Stimulated activated CD8-positive, alpha-beta memory T cell treated with anti-CD3 and anti-CD28 coated beads, Interleukin-4, amount 100 ng/mL, for 48 hours (primary cell): Measurements from ENCODE around the gene REEP3.

Experiments used
- DNase-seq: peaks from one replicate; pipeline ENCODE4 v3.0.0-alpha.2; 2020

Gene REEP3

DNA sequence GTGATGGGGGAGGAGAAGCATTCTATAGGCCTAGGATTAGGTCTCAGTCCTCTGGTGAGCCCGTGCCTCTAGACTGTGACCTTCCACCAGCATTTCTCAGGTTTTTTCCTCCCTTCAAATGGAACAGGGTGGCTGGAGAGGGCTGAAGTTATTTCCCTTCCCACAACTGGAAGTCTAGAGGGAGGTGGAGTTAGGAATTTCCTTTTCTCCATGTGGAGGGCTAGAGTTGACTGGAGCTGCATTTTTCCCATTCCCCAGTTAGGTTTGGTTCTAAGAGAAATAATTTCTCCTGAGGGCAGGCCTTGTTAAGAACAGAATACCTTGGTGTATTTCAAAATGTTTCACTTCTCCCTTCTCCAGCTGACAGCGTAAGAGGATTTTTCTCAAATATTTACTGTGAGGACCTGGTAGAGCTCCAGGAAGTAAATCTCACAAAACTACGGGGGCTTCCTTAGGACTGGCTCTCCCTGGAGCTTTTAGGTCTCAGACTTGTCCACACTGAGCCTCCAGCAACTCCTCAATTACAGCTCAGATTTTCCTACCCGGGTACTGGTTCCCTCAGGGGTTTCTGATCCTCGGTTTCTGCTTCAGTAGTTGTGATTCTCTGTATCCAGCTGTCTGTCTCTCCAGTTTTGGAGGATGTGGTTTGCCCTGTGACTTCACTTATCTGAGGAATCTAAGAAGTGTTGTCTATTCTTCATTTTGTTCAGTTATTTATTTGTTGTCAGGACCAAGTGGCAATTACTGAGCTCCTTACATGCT lies 6.0 kb upstream of the REEP3 start:
- DNase-seq, result no peak

DNA sequence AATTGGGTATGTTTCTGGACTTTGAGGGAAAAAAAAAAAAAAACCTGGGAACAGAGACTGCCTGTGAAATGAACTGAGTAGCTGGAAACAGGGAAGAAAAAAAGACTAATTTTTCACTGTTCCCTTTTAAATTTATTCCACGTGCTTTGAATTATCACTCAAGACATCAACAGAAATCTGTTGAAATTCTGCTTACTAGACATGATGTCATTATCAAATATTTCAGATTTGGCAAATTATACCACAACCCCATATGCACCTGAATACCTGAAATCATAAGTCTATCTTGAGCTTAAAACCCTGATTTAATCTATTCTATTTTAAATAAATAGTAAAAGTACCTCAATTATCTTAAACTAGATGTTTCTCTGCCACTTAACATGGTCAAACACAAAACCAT lies 5.0 kb upstream of the REEP3 start:
- no peak for DNase-seq

DNA sequence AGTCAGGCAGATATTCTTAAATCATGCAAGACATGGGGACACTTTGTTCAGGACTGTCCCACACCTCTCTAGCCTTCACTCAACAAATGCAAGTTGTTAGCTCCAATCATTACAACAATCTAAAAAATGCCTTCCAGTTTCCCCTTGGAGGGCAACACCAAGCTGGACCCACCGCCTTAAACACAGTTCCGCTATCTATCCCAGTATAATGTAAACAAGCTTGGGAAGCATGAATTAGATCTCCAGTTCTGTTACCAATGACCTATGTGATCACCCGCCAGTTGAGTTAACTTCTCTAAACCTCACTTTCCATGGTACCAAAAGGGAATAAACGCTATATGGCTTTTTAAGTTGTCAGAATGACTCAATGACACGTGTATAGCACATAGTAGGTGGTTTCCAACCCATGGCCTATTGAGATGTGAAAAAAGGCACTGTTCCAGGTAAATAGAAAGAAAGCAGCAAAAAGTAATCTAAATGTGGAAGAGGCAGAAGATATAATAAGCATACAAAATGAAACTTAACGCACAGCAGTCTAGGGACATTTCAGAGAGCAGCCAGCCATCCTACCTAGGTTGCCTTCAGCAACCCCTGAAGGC lies 2.4 kb upstream of the REEP3 start:
- no peak for DNase-seq

DNA sequence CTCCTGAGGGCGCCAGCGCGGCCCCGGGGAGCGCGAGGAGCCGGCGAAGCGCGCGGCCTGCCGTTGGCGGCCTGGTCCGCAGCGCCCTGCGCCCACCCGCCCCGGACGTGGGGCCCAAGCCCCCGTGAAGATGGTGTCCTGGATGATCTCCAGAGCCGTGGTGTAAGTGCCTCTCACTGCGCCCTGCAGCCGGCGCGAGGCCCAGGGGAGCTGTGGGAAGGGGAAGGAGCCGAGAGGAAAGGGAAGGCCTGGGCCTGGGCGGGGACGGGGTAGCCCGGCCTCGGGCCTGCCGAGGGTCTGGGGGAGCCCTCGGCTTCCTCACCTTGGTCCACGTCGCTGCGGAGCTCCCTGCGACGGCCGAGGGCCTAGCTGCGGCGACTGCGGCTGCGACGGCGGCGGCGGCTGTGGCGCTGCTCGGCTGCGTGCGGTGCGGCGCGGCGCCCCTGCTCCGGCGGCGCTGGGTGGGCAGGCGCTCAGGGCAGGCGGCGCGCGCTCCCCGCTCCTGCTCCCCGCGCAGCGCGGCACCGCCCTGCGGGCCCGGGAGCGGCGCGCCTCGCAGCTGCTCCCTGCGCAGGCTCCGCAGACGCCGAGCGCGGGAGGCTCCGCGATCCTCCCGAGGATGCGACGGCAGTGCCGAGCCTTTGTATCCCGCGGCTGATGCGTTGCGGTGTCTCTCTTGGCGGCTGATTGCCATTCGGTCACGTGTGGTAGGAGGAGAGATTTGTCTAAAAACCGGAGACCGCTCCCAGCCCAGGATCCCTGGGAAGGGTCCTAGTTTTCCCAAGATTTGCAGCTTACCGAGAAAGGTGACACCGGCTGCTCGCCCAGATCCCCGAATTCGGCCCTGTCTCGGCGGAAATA lies 445 bp downstream of the REEP3 start:
- DNase-seq, result peak; percentile 64

DNA sequence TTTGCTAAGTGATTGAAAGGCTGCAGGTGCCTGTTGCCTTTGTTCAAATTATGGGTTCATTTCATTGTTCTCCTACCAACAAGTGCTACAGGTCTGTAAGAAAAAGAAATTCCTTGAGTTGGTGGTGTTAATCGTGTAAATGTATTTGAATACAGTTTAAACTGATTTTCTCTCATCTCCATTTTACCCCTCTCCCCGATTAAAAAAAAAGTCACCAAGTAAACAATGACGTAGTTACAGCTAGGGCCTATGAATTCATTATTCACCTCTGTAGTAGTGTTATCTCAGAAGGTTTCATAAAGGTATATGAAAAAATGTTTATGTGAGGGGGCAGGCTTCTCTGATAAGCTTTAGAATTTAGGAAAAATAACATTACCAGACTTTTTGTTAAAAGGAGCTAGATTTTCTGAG lies 1.1 kb downstream of the REEP3 start:
- DNase-seq, result no peak

DNA sequence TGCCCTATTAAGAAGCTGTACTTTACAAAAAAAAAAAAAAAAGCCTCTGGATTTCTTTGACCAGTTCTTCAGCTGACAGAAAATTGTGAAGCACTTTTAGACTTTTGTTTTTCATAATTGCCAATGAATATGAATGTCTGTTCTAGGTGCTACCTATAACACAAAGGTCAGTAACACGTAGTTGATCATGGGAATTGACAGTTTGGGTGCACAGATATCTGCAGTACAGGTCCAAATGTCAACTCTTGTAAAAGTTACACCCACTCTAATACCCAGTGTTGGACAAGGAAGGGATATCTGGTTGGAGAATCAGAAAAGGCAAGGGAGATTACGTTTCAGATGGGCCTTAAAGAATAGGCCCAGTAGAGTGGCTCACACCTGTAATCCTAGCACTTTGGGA lies 1.8 kb downstream of the REEP3 start:
- no peak for DNase-seq

DNA sequence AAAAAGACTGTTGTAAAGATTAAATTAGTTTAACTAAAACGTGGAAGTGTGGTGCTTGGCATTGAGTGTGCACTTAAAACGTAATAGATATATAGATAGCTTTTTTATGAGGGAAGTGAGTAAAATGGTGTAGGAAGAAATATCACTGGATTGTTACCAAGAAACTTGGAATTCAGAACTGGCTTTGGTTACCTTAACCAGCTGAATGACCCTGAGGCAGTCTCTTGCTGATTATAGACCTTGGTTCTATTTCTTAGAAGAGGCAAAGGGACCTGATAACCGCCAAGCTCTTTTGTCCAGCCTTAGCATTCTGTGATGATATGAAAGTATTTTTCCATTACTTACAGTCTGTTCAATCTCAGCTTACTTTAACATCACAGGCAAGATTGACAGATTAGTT lies 3.8 kb downstream of the REEP3 start:
- DNase-seq, result no peak

DNA sequence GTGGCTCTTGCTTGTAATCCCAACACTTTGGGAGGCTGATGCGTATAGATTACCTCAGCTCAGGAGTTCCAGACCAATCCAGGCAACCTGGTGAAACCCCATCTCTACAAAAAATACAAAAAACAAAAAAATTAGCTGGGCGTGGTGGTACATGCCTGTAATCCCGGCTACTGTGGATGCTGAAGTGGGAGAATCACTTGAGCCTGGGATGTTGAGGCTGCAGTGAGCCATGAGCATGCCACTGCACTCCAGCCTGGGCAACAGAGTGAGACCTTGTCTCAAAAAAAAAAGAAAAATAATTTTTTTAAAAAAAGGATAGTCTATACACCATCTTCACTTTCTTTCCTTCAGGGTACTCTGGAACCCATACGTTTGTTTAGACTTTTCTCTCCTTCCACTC lies 6.2 kb downstream of the REEP3 start:
- no peak for DNase-seq

DNA sequence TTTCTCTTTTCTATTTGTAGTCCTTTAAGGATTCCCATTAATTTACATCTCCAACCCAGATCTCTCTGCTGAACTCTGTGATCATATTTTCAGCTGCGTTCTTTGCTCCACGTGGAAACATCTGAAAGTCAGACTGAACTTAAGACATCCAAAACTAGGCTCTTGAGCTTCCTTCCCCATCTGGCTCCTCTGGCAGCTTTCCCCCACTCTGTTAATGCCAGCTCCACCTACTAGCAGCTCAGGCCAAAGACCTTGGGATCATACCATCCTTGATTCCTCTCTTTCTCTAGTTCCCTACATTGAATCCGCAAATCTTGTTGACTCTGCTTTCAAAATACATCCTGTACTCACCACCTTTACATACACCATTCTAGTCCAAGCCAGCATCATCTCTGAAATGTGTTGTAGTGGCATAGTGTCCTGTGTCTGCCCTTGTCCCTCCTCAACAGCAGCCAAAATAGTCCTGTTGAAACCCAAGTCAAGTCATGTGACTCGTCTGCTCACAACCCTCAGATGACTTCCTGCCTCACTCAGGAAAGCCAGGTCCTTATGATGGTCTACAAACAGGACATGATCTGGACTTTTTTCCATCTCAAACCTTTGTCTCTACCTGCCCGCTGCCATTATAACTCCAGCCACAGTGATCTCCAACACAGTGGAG lies 7.0 kb downstream of the REEP3 start:
- no peak for DNase-seq

DNA sequence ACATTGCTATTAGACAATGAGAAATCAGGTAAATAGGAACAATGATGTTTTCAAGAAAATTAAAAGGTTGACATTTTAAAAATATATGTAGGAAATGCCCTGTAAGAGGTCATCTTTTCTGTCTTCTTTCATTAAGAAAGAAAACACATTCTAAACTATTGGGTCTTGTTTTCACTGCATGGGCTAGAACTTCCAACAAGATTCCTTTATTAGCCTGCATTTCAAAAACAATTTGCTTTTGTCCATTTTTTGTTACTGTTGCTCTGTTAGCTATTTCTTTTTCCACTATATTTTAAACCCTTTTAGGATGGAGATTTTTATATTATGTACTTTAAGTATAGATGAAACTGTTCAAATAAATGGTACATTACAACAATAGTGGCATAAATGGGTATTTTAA lies 9.2 kb downstream of the REEP3 start:
- no peak for DNase-seq

DNA sequence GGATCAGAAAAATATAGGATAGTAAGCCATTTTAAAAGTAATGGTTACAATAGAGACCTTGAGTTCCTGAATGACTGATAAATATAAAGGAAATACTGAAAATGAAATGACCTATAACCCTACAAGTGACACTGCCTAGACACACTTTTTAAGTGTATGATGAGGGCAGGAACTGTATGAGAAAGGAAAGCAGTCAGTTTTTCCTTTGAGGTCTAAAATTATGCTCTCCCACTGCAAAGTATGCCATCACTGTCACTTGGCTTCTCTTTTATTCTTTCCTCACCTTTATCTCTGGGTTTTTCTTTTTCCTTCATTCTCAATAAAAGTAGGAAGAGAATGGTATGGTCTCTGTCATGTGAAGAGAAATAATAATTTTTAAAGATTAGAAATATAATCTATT lies 13.5 kb downstream of the REEP3 start:
- no peak for DNase-seq

DNA sequence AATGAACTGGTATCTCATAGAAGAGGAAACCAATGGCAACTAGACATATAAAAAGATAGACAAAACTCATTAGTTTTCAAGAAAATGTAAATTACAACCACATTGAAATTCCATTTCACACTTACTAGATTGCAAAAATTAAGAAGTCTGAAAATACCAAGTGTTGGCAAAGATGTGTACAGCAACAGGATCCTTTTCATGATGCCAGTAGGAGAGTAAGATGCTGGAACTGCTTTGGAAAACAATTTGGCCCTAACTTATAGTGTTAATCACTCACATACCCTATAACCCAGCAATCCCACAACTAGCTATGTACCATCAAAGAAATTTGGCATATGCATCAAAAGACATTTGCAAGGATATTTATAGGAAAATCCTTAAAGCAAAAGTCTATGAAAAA lies 15.5 kb downstream of the REEP3 start:
- no peak for DNase-seq

DNA sequence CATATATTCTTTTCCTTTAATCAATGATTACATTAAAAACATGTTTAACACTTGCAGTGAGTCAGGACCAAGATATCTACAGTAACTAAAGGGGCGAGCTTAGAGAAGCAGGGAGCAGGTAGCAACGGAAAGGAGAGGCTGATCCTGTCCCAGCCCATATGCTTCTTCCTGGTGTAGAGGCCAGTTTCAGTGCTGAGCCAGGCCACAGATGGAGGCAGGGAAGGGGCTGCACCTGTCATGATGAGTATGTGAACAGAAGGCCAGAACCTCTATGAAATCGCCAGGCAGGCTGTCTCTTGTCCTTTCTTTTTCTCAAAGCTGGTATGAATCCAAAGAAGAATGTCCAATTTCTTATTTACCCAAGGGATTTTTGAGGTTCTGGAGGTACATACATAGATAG lies 16.3 kb downstream of the REEP3 start:
- no peak for DNase-seq

DNA sequence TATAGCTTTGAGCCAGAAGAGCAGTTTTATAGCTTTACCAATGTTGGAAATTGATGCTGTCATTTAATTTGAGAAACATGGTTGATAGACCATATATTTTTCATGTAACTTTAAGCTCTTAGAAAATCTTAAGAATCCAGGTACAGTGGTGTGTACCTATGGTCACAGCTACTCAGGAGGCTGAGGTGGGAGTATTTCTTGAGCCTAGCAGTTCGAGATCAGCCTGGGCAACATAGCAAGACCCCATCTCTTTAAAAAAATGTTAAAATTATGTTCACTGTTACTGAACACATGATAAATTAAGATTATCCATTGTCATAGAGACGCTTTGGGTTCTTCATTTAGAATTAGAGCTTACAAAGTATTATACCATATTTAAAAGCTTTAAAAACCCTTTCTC lies 18.2 kb downstream of the REEP3 start:
- DNase-seq, result no peak

DNA sequence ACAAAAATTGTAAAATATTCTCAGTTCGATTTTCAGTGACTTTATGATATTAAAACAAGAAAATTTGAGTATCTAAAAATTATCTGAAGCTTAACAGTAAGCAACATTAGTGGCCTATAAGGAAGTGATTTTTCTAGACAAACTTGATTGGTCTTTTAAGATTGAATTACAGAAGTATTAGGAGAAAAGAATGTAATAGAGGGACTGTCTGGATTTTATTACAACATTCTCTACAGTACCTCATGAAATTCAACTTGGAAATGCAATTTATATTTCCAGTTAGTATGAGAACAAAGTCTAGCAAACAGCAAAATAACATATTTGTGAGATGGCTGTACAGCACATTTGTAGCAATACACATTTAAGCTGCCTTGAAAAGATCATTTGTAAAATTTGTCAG lies 18.8 kb downstream of the REEP3 start:
- DNase-seq, result no peak

DNA sequence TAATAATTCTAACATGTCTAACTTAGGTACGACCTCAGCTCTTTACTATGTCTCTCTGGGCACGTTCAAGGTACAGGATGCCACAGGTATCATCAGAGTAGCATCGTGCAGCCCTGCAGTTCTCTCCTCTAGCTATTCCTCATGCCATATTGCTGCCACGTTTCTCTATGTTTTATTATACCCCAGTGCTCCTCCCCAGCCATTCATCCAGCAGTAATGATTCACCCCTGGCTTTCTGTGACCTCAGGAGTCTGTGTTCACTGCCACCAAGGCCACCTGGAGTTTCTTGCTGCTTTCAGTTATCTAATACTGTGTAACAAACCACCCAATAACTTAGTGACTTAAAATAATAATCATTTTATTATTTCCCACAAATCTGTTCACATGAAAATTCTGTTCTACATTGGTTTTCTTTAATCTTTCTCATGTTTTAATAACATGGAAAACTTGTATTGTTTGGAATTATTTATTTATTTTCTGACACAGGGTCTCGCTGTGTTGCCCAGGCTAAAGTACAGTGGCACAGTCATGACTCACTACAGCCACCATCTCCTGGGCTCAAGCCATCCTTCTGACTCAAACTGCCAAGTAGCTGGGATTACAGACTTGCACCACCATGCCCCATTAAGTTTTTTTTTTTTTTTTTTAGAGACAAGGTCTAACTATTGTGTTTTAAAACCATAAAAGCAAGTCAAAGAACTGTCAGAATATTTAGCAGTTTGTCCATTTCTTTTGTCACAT lies 21.8 kb downstream of the REEP3 start:
- DNase-seq, result no peak

DNA sequence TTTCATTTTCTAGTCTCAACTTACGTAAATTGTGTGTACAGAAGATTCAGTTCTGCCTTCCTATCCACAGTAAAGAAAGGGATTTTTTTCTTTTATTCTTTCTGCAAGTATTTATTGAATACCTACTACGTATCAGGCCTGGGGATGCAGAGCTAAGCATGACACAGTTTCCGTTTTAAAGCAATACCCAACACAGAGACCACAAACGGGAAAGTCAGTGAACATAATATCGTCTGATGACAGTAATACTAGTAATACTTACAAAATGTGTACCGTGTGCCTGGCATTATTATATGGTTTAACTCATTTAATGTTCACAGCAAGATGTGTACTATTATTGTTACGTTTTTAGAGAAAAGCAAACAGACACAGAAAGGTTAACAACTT lies 22.4 kb downstream of the REEP3 start:
- no peak for DNase-seq

DNA sequence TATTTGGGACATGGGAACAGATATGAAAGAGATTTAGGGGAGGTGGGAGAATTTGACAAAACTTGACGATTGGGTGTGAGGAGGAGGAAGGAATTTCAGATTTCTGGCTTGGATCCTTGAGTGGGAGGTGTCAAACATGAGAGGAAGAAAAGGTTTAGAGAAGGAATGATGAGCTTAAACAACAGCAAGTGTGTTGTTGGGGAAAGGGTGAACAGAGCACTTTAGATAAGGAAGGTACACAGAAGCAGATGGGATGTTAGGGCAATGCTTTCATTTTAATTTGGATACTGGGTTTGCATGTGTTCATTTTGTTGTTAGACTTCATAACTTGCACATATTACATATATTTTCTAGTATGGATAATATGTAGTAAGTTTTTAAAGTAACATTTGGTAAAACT lies 23.2 kb downstream of the REEP3 start:
- no peak for DNase-seq

DNA sequence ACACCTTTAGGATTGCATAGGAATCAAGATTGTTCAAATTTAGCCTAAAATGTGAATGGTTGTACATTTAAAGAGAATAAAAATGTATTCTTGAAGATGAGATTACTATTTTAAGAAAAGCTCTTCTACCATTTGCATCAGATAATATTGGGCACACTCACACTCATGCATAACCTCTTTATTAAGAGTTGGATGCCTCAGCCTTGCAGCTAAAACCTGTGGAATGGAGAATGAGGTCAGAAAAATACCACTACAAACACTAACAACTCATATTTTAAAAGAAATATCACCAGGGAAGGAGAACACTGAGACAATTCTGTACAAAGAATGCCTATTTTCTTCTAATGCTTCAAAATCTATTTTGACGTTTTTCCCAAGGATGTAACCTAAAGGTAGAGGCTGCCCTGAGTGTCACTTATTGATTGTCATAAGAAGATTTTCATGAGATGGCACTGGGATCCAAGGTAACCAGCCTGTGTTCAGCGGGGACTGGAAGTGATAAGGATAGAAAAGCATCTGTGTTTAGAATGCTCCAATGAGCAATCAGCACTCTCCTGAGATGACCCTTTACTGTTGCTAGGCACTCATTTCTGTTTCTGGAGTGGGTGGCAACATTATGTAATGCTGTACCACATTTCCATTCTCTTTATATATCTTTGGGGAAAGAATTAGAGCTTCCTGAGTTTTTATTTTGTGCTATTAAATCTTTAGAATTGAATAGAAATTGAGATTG lies 26.6 kb downstream of the REEP3 start:
- no peak for DNase-seq

DNA sequence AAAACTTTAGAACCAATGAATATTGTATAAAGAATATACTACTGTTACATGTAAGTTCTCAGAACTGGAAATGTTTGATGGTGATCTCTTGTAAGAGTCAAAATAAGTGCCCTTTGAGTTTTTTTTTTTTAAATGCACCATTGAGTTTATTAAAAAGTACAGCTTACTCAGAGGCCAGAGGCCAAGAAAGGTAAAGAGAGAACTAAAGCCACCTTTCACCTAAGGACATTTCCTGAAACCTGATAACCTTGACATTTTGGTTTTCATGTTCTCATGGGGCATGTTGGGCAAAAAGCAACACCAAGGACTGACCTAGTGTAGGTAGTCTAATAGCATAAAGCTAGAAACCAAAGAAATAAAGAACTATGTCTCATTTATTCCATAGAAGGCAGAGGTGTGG lies 27.7 kb downstream of the REEP3 start:
- DNase-seq, result no peak

DNA sequence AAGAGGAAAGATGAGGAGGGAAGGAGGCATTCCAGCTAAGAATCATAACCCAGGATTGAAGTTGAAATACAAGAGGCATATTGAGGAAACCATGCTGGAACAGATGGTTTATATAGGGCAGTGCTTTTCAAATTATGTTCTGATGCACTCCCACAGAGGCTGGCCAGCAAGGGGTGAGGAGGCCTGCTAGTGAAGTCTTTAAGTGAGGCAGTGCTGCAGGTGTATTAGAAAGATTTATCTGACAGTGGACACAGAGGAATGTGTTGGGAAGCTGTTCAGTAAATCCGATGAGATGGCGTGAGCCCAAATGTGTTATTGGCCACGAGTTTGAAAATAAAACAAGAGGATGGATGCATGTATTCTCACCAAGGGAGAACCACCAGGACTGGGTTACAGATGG lies 28.6 kb downstream of the REEP3 start:
- no peak for DNase-seq

DNA sequence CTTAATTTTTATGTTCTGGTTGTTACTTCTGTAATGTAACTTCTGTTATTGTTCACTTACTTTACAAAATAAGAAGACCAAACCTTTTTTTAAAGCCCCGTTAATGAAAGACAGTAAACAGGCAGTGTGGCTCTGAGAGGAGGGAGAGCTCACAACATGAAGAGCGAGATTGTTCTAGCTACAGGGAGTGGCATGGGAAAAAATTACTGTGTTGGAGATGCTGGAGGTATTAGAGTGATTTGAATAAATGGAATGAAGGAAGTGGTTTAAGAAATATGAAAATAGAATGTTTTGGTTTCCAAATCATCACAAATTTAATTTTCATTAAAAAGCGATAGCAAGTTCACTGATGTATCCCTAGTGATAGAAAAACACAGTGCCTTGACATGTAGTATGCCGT lies 31.8 kb downstream of the REEP3 start:
- no peak for DNase-seq
